Lower leg skin (tissue), 4 donors: ENCODE measurements around the gene PRRT4. TPM values are rescaled to one million over a fixed set of nuclear protein-coding genes. Genes with fewer than 3 reads are reported as not detected.

ENCODE experiments used
- DNase-seq, 2 donors: peaks; one replicate each; pipeline ENCODE4 v3.0.0-alpha.2; 2019; ENCODE audit warnings: low spot score in 2 of 2
- H3K4me3 ChIP-seq: fragments of 200-600 bp; sonication (generic); 2 replicates; pipeline ENCODE4 v1.5.1; 2017; ENCODE audit warnings: mild to moderate bottlenecking, low read depth; ENCODE audit not compliant: poor library complexity, severe bottlenecking
- POLR2A ChIP-seq, 2 donors: fragments of 450-650 bp; IDR thresholded peaks; one replicate each; pipeline ENCODE4 v1.6.1; 2016 to 2017; ENCODE audit warnings: antibody characterized with exemption in 2 of 2, mild to moderate bottlenecking in 1 of 2, moderate library complexity in 1 of 2
- WGBS, 2 donors: methylation state at CpG; one replicate each; pipeline ENCODE4 v1.1.5; 2018; 5-methylcytosine and 5-hydroxymethylcytosine counted together
- intact Hi-C: fragments of 100-400 bp; cut with DNase I; formaldehyde crosslinking; loops from one replicate; pipeline ENCODE4 v1.15.0; 2023; ENCODE audit warnings: low total_unique reads
- total RNA-seq, 4 donors: library from RNA; depleted of rRNA; stranded (reverse); fragments of >200 nt; gene quantifications; one replicate each; pipeline ENCODE4 v1.1.0, GENCODE V29; 2016
- TF ChIP-seq, protein P1 (sequence below), 3 donors: fragments of 450-650 bp; IDR thresholded peaks; one replicate each; pipeline ENCODE4 v1.5.1; 2016; ENCODE audit warnings: antibody characterized with exemption in 3 of 3, mild to moderate bottlenecking in 3 of 3, moderate library complexity in 2 of 3

The PRRT4 gene
- total RNA-seq, 4 donors from 2014 or later, result 1.3 to 4.5 (median 1.9) TPM

DNA sequence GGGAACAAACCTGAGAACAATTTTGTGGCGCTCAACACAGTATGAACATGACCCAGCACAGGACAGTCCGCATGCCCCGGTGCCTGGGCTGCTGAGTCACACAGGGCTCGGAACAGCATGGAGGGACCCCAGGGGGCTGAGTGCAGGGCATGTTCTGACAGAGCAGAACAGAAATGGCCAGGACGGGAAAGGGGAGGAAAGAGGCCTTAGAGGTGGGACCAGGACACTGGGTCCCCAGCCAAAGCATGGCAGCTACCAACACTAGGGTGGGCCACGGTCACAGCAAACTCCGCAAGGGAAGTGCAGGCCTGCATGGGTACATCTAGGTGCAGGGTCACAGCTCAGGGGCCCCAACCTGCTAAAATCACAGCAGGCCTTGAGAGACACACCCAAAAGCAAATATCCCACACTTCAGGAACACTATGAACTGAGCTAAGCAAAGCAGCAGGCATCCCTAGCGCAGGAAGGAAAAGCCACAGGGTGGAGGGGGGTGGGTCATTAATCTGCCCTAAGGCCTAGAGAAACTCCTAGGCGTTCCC lies 42.7 kb upstream of the PRRT4 start:
- intact Hi-C loops, result no loop called here
- TF ChIP-seq POLR2A (IDR thresholded peaks at IDR 0.05), result no peak
- TF ChIP-seq, protein P1, sequence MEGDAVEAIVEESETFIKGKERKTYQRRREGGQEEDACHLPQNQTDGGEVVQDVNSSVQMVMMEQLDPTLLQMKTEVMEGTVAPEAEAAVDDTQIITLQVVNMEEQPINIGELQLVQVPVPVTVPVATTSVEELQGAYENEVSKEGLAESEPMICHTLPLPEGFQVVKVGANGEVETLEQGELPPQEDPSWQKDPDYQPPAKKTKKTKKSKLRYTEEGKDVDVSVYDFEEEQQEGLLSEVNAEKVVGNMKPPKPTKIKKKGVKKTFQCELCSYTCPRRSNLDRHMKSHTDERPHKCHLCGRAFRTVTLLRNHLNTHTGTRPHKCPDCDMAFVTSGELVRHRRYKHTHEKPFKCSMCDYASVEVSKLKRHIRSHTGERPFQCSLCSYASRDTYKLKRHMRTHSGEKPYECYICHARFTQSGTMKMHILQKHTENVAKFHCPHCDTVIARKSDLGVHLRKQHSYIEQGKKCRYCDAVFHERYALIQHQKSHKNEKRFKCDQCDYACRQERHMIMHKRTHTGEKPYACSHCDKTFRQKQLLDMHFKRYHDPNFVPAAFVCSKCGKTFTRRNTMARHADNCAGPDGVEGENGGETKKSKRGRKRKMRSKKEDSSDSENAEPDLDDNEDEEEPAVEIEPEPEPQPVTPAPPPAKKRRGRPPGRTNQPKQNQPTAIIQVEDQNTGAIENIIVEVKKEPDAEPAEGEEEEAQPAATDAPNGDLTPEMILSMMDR (IDR thresholded peaks at IDR 0.05), result no peak
- no peak for DNase-seq
- H3K4me3 ChIP-seq, result no peak overlapping the region
- 68 to 75% methylated on average over 9 of the region's 9 CpGs for WGBS, 2 donors

DNA sequence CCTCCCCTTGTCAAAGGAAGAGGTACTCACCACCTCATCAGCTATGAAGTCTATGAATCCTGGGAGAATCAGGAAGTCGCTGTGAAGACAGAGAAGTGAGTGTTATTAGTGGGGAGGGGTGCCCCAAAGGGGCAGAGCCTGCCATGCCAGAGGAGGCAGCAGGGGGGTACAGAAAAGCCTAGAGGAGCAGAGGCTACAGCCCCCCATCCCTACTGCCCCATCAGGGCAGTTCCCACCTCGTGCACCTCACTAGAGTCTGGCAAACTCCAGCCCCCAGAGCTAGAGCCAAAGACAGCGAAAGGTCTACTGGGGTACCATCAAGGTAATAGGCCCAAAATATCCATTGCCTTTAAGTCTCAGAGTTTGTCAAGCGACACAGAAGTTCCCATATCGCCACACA lies 42.2 kb upstream of the PRRT4 start:
- no peak overlapping the region for H3K4me3 ChIP-seq
- no peak for DNase-seq
- intact Hi-C loops, result no loop called here
- TF ChIP-seq POLR2A (IDR thresholded peaks at IDR 0.05), result no peak
- TF ChIP-seq, protein P1 (IDR thresholded peaks at IDR 0.05), result no peak
- 83 to 86% methylated on average over 5 of the region's 5 CpGs for WGBS, 2 donors

DNA sequence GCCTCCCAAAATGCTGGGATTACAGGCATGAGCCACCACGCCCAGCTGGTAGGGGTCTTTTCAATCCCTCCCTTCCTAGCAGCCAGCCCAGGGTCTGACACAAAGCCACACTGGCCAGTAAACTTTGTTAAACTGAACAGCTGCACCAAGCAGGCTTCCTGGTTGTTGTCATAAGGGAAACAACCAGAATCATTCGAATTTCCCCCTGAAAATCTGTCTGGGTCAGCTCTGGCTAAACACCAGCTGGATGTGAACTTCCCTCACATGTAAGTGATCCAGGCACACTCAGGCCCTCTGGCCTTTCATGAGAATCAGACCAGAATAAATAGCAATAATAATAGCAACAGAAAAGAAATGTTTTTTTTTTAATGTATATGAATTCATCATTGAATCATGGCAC lies 40.9 kb upstream of the PRRT4 start:
- no peak for TF ChIP-seq POLR2A (IDR thresholded peaks at IDR 0.05)
- TF ChIP-seq, protein P1 (IDR thresholded peaks at IDR 0.05), result no peak
- WGBS, 2 donors, result 70 to 88% methylated on average over 2 of the region's 2 CpGs
- intact Hi-C loops, result no loop called here

DNA sequence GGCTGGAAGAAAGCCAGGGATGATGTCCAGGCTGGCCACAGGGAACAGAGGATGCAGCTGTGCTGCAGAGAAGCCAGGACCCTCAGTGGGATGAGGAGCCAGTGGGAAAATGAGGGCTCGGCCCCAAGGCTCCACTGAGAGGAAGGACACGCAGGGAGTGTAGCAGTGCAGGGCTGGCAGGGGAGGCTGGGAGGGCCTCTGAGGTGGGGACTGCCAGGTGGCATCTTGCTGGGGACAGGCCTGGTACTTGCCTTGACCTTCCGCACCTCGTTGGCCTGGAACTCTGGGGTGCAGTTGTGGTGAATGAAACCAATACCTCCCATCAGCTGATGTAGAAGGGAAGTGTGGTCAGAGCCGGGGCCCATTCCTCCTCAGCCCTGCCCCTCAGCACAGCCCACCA lies 39.1 kb upstream of the PRRT4 start:
- DNase-seq, result no peak
- no peak for TF ChIP-seq POLR2A (IDR thresholded peaks at IDR 0.05)
- TF ChIP-seq, protein P1 (IDR thresholded peaks at IDR 0.05), result no peak
- no peak overlapping the region for H3K4me3 ChIP-seq
- 81 to 94% methylated on average over 5 of the region's 5 CpGs for WGBS, 2 donors
- intact Hi-C loops, result loop anchor here (2.0 kb wide), 1 partner anchor 16 kb away; no protein-coding TSS in a partner anchor

More for the DNA sequence above, 40.9 kb upstream of the PRRT4 start:
- H3K4me3 ChIP-seq, result no peak overlapping the region
- no peak for DNase-seq

DNA sequence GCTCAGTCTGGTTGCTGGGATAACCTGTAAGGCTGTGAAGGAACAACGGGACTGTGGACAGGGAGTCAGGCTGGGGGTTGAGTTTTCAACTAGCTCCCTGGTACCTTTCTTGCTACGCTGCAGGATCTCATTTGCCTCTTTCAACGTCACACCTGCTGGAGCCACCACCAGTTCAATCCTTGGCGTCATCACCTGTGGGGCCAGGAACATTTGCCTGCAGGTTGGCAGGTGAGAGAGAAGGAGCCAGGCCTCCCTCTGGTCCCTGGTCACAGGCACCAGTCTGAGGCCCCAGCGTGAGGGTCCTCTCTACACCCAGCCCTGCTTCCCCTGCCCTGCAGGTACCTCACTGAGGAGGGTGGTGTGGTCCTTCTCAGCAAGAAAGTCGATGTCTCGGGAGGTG lies 38.5 kb upstream of the PRRT4 start:
- TF ChIP-seq POLR2A (IDR thresholded peaks at IDR 0.05), result no peak
- TF ChIP-seq, protein P1 (IDR thresholded peaks at IDR 0.05), result no peak
- DNase-seq, result no peak
- no peak overlapping the region for H3K4me3 ChIP-seq
- intact Hi-C loops, result loop anchor here (2.0 kb wide), 1 partner anchor 17 kb away; no protein-coding TSS in a partner anchor
- 92% methylated on average over 7 of the region's 7 CpGs for WGBS, 2 donors

DNA sequence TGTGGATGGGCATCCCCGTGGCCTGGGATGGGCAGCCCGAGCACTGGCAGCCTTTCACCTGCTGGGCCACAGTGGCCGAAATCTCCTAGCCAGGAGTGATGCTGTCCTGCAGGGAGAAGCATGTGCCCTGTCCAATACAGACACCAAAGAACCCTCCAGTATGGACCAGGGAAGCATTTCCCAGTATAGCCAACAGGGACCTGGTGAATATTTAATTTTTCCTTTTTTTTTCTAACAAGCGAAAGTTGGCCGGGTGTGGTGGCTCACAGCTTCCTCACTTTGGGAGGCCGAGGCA lies 37.3 kb upstream of the PRRT4 start:
- intact Hi-C loops, result no loop called here
- WGBS, 2 donors, result 64 to 65% methylated on average over 6 of the region's 6 CpGs
- no peak for DNase-seq
- no peak overlapping the region for H3K4me3 ChIP-seq
- TF ChIP-seq, protein P1 (IDR thresholded peaks at IDR 0.05), result no peak
- TF ChIP-seq POLR2A (IDR thresholded peaks at IDR 0.05), result no peak
